K562 (cell line): ENCODE data around the gene NYAP1. TPM values are rescaled to one million over a fixed set of nuclear protein-coding genes. Genes with fewer than 3 reads are reported as not detected.
A peak's percentile ranks its signal among the peaks of the same experiment; 100 is the strongest.

Source experiments
- GABPB2 ChIP-seq: fragments of 250-450 bp; sonication (Bioruptor Pico); conservative IDR thresholded peaks from 2 replicates; pipeline ENCODE4 v1.5.1; 2021; ENCODE audit warnings: mild to moderate bottlenecking
- HNRNPUL1 ChIP-seq: fragments of 200-400 bp; formaldehyde crosslinking; IDR thresholded peaks from 2 replicates; pipeline ENCODE4 v1.6.1; 2017; ENCODE audit warnings: low read length
- JUNB ChIP-seq: fragments of 450-650 bp; formaldehyde crosslinking; conservative IDR thresholded peaks from 2 replicates; pipeline ENCODE4 v1.4.0; 2020; ENCODE audit warnings: mild to moderate bottlenecking
- MTA2 ChIP-seq: fragments of 450-650 bp; IDR thresholded peaks from 2 replicates; pipeline ENCODE4 v1.6.1; 2016; ENCODE audit warnings: low read depth
- NR2F6 ChIP-seq: fragments of 450-650 bp; formaldehyde crosslinking; IDR thresholded peaks from 2 replicates; pipeline ENCODE4 v1.4.0; 2020; ENCODE audit warnings: mild to moderate bottlenecking
- PYGO2 ChIP-seq: fragments of 450-650 bp; IDR thresholded peaks from 2 replicates; pipeline ENCODE4 v1.6.1; 2016; ENCODE audit warnings: mild to moderate bottlenecking, missing genetic modification characterization, moderate library complexity, missing compliant biosample characterization
- ZNF12 ChIP-seq: sonication (generic); formaldehyde crosslinking; IDR thresholded peaks from 2 replicates; pipeline ENCODE4 v1.4.0; 2020; ENCODE audit warnings: mild to moderate bottlenecking, missing genetic modification reagents
- ZNF584 ChIP-seq: fragments of 200-800 bp; sonication (Bioruptor generic); IDR thresholded peaks from 2 replicates; pipeline ENCODE4 v1.6.1; 2016; ENCODE audit warnings: low read depth, mild to moderate bottlenecking, missing genetic modification characterization, missing compliant biosample characterization
- polyA plus RNA-seq, 8 experiments: library from polyadenylated mRNA; depleted of rRNA in 4 of 8; stranded (reverse) in 5 of 8; unstranded in 3 of 8; fragments of >200 nt; fragmentation: Nextera tagmentation in 2 of 8; fragmentation: Illumina TruSeq in 1 of 8; extraction: Ambion mirVana in 2 of 8; extraction: Trizol in 1 of 8; gene quantifications; 2 replicates each; pipeline versions ENCODE4 v1.2.1 to v1.2.3, GENCODE V29; 2011 to 2014; ENCODE audit warnings: inconsistent platforms in 1 of 8, missing spikeins in 1 of 8
- total RNA-seq, 7 experiments: library from RNA; depleted of rRNA in 6 of 7; stranded (reverse); fragments of >200 nt in 6 of 7; fragmentation: Illumina TruSeq in 2 of 7; extraction: Trizol in 2 of 7; gene quantifications; 2 replicates each; pipeline versions ENCODE4 v1.2.1 to v1.2.3, GENCODE V29; 2011 to 2021; ENCODE audit warnings: low replicate concordance in 1 of 7
- TF ChIP-seq, protein P1 (sequence below): fragments of 250-450 bp; sonication (Bioruptor Pico); IDR thresholded peaks from 2 replicates; pipeline ENCODE4 v1.4.0; 2020
- TF ChIP-seq, protein P2 (sequence below): fragments of 450-650 bp; IDR thresholded peaks from 2 replicates; pipeline ENCODE4 v1.7.0; 2016; ENCODE audit warnings: borderline replicate concordance
- TF ChIP-seq, protein P3 (sequence below): fragments of 450-650 bp; IDR thresholded peaks from 2 replicates; pipeline ENCODE4 v1.6.1; 2017; ENCODE audit warnings: mild to moderate bottlenecking, moderate library complexity
- TF ChIP-seq, protein P4 (sequence below): sonication (generic); formaldehyde crosslinking; IDR thresholded peaks from 2 replicates; pipeline ENCODE4 v1.8.0; 2022; ENCODE audit warnings: missing genetic modification reagents, mild to moderate bottlenecking, borderline replicate concordance

Gene NYAP1
- total and polyA plus RNA-seq, 9 of the 15 experiments (the other 6 are each of a cell fraction or from before 2014, with no cell fraction given): 0.11 to 0.88 (median 0.22) TPM; not detected in 2

DNA sequence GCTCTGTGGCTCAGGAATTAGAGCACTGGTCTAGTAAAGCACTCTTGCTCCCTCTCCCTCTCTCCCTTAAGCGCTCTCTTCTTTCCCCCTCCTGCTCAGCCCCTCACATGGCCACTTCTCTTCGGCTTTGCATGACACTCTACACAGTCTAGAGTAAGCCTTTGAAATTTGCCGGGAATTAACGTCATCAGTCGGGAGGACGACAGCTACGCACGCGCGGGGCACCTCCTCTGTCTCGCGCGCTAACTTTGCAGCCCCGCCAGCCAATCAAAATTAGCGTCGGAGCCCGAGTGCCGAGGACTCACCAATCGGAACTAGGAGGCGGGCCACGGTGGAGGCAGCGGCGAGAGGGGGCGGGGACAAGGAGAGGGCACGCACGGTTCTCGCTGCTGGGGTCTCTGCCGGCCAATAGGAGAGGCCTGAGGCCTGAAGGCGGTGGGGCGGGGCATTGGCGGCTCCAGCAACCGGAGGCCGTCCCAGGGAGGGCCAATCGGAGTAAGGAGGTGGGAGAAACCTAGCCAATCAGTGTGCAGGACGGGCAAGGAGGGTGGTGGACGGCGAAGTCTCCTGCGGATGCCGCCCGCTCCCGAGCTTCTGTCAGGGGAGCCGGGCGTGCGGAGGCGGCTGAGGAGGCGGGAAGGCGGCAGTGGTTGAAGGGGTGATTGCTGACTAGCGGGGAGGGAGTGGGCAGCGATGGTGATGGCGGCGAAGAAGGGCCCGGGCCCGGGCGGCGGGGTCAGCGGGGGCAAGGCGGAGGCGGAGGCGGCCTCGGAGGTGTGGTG, 55.1 kb downstream of the NYAP1 start, which contains the start of gene AGFG2 (continued):
- TF ChIP-seq PYGO2 (tag) (no peak), MTA2 (no peak), GABPB2 (CRISPR knock-in tag) (no peak; the same call in 1 of the 2 replicates), JUNB (0 out of 2 replicates have a peak, but pooled peaks have one; percentile 40), ZNF12 (CRISPR knock-in tag) (no peak), HNRNPUL1 (no peak), NR2F6 (CRISPR knock-in tag) (no peak), ZNF584 (CRISPR knock-in tag) (no peak)
- TF ChIP-seq, protein P1, sequence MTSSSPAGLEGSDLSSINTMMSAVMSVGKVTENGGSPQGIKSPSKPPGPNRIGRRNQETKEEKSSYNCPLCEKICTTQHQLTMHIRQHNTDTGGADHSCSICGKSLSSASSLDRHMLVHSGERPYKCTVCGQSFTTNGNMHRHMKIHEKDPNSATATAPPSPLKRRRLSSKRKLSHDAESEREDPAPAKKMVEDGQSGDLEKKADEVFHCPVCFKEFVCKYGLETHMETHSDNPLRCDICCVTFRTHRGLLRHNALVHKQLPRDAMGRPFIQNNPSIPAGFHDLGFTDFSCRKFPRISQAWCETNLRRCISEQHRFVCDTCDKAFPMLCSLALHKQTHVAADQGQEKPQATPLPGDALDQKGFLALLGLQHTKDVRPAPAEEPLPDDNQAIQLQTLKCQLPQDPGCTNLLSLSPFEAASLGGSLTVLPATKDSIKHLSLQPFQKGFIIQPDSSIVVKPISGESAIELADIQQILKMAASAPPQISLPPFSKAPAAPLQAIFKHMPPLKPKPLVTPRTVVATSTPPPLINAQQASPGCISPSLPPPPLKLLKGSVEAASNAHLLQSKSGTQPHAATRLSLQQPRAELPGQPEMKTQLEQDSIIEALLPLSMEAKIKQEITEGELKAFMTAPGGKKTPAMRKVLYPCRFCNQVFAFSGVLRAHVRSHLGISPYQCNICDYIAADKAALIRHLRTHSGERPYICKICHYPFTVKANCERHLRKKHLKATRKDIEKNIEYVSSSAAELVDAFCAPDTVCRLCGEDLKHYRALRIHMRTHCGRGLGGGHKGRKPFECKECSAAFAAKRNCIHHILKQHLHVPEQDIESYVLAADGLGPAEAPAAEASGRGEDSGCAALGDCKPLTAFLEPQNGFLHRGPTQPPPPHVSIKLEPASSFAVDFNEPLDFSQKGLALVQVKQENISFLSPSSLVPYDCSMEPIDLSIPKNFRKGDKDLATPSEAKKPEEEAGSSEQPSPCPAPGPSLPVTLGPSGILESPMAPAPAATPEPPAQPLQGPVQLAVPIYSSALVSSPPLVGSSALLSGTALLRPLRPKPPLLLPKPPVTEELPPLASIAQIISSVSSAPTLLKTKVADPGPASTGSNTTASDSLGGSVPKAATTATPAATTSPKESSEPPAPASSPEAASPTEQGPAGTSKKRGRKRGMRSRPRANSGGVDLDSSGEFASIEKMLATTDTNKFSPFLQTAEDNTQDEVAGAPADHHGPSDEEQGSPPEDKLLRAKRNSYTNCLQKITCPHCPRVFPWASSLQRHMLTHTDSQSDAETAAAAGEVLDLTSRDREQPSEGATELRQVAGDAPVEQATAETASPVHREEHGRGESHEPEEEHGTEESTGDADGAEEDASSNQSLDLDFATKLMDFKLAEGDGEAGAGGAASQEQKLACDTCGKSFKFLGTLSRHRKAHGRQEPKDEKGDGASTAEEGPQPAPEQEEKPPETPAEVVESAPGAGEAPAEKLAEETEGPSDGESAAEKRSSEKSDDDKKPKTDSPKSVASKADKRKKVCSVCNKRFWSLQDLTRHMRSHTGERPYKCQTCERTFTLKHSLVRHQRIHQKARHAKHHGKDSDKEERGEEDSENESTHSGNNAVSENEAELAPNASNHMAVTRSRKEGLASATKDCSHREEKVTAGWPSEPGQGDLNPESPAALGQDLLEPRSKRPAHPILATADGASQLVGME (CRISPR knock-in tag): peak; percentile 89
- TF ChIP-seq, protein P2, sequence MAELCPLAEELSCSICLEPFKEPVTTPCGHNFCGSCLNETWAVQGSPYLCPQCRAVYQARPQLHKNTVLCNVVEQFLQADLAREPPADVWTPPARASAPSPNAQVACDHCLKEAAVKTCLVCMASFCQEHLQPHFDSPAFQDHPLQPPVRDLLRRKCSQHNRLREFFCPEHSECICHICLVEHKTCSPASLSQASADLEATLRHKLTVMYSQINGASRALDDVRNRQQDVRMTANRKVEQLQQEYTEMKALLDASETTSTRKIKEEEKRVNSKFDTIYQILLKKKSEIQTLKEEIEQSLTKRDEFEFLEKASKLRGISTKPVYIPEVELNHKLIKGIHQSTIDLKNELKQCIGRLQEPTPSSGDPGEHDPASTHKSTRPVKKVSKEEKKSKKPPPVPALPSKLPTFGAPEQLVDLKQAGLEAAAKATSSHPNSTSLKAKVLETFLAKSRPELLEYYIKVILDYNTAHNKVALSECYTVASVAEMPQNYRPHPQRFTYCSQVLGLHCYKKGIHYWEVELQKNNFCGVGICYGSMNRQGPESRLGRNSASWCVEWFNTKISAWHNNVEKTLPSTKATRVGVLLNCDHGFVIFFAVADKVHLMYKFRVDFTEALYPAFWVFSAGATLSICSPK: no peak
- TF ChIP-seq, protein P3, sequence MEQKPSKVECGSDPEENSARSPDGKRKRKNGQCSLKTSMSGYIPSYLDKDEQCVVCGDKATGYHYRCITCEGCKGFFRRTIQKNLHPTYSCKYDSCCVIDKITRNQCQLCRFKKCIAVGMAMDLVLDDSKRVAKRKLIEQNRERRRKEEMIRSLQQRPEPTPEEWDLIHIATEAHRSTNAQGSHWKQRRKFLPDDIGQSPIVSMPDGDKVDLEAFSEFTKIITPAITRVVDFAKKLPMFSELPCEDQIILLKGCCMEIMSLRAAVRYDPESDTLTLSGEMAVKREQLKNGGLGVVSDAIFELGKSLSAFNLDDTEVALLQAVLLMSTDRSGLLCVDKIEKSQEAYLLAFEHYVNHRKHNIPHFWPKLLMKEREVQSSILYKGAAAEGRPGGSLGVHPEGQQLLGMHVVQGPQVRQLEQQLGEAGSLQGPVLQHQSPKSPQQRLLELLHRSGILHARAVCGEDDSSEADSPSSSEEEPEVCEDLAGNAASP: no peak
- TF ChIP-seq, protein P4, sequence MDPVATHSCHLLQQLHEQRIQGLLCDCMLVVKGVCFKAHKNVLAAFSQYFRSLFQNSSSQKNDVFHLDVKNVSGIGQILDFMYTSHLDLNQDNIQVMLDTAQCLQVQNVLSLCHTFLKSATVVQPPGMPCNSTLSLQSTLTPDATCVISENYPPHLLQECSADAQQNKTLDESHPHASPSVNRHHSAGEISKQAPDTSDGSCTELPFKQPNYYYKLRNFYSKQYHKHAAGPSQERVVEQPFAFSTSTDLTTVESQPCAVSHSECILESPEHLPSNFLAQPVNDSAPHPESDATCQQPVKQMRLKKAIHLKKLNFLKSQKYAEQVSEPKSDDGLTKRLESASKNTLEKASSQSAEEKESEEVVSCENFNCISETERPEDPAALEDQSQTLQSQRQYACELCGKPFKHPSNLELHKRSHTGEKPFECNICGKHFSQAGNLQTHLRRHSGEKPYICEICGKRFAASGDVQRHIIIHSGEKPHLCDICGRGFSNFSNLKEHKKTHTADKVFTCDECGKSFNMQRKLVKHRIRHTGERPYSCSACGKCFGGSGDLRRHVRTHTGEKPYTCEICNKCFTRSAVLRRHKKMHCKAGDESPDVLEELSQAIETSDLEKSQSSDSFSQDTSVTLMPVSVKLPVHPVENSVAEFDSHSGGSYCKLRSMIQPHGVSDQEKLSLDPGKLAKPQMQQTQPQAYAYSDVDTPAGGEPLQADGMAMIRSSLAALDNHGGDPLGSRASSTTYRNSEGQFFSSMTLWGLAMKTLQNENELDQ (CRISPR knock-in tag): no peak
